AG10803 (cell line): ENCODE results near the gene MYL3.
A peak's percentile ranks its signal among the peaks of the same experiment; 100 is the strongest.

Experiments used
- DNase-seq: peaks from one replicate; pipeline ENCODE4 v3.0.0; 2010; ENCODE audit warnings: low read depth
- H3K4me3 ChIP-seq: 2 replicates; pipeline ENCODE4 v1.5.1; 2011; ENCODE audit warnings: mild to moderate bottlenecking, low read length, control low read depth
- TF ChIP-seq, protein P1 (sequence below): conservative IDR thresholded peaks from 2 replicates; pipeline ENCODE4 v1.5.1; 2011; ENCODE audit warnings: mild to moderate bottlenecking, low read length, control low read depth, inconsistent platforms

MYL3 gene

DNA sequence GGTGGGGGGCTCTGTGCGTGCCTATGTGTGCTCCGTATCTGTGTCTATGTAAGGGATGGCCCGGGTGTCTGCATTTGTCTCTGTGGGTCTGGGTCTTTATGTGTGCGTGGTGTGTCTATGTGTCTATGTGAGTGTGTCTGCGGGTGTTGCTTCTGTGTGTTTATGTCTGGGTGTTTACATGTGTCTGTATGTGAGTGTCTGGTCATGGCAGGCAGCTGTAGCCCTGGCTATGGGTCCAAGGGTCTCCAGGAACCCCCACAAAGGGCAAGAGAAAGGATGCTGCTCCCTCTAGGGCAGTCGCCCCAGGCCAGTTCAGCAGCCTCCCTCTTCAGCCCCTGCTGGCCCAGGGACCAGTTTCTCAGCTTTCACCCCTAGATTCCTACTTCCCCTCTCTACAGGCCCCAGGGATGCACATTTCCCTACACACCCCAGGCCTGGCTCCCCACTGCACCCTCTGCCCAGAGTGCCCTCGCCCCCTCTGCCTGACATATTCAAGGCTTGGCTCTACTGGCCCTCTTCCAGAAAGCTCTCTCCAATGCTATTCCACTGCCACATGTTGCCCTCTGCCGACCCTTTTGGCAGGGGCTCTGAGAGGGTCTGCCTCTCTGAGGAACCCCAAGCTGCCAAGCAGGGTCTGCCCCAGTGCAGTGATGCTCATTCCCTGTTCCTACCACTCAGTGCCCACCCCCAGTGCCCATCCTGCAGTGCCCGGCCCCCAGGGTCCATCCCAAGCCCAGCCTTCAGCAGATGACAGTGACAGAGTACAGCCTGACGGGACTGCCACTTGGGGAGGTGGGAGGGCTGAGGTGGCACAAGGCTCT lies 1.0 kb upstream of the MYL3 start:
- TF ChIP-seq, protein P1, sequence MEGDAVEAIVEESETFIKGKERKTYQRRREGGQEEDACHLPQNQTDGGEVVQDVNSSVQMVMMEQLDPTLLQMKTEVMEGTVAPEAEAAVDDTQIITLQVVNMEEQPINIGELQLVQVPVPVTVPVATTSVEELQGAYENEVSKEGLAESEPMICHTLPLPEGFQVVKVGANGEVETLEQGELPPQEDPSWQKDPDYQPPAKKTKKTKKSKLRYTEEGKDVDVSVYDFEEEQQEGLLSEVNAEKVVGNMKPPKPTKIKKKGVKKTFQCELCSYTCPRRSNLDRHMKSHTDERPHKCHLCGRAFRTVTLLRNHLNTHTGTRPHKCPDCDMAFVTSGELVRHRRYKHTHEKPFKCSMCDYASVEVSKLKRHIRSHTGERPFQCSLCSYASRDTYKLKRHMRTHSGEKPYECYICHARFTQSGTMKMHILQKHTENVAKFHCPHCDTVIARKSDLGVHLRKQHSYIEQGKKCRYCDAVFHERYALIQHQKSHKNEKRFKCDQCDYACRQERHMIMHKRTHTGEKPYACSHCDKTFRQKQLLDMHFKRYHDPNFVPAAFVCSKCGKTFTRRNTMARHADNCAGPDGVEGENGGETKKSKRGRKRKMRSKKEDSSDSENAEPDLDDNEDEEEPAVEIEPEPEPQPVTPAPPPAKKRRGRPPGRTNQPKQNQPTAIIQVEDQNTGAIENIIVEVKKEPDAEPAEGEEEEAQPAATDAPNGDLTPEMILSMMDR, result no peak
- no peak overlapping the region for H3K4me3 ChIP-seq
- no peak for DNase-seq

DNA sequence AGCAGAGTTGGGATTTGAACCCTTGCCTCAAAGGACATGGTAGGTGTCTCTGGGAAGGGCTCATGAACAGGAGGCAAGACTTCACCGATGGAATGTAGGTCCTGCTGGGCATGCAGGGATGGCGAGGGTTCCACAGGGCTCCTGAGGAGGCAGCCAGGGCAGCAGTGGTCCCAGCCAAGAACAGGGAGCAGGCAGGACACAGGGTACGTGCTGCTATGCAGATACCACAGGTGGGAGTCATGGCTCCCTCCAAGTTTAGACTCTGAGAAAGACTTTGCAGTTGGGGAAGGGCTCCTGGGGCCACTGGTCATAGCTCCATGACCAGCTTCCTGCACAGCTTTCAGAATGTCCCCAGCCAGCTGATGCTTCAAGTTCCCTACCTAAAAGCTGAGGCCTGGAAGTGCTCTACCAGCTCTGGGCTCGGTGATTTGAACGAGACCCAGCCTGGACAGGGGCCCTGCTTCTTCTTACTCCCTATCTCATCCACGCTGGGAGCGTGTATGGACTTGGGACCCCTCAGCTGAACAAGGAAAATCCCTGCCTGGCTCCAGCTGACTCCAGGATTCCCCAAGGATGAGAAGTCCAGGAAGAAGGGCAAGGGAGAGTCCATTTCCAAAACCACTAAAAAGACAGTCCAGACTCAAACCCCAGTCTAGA lies 747 bp downstream of the MYL3 start:
- TF ChIP-seq, protein P1, result no peak
- DNase-seq, result no peak
- no peak overlapping the region for H3K4me3 ChIP-seq

GRCh38 chr3:46861605-46862368 lies 1.5 kb downstream of the MYL3 start:
- DNase-seq, result no peak
- TF ChIP-seq, protein P1, result no peak
- H3K4me3 ChIP-seq, result no peak overlapping the region

DNA sequence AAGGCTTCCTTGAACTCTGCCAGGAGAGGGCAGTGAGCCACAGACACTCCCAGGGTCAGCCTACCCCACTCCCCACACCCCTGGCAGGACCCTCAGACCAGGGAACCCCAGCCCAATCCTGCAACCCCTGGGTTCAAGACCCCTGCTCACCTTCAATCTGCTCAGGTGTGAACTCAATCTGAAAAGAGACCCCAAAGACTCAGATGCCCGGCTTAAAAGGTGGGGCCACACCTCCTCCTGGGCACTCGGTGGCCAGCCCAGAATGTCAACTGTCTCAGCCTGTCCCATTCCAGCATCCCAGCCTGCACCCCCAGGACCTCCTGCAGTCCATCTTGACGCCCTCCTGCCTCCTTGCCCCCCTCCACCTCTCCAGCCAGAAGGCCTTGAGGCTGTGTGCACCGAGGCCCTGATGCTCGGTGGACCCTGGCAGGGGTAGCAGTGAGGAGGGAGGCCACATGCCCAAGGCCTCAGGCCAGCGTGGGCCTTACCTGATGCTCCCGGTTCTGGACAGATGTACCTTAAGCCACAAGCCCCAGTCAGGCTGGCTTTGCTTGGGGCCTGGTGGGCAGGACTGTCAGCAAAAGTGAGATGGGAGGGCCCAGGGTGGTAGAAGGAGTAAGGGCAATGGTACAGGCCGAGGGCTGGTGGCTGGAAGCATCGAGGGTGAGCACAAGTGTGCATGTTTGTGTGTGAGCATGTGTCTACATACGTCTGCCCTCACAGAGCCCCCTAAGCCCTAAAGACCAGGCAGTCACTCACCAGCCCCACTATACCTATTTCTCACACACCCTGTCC lies 2.2 kb downstream of the MYL3 start:
- H3K4me3 ChIP-seq, result no peak overlapping the region
- TF ChIP-seq, protein P1, result no peak
- no peak for DNase-seq

- DNase-seq, result no peak
- H3K4me3 ChIP-seq, result no peak overlapping the region
- TF ChIP-seq, protein P1, result peak; percentile 38
Observed at GRCh38 chr3:46860017-46860809, 3.0 kb downstream of the MYL3 start.

- TF ChIP-seq, protein P1, result no peak
- H3K4me3 ChIP-seq, result no peak overlapping the region
- DNase-seq, result no peak
Observed at GRCh38 chr3:46859001-46859710, 4.1 kb downstream of the MYL3 start.
